SK-N-SH (cell line): ENCODE data around the gene RPP25.
"Not testable (repeated sequence)": the region's sequence is repeated elsewhere in the genome, so short reads cannot be mapped to it uniquely, and the experiment has no call there.

ENCODE experiments used
- CTCF ChIP-seq: fragments of 200-600 bp; sonication (generic); IDR thresholded peaks from 2 replicates; pipeline ENCODE4 v1.6.1; 2017; ENCODE audit warnings: antibody characterized with exemption, mild to moderate bottlenecking, moderate library complexity
- ELF1 ChIP-seq: IDR thresholded peaks from 2 replicates; pipeline ENCODE4 v1.4.0; 2012
- EZH2phosphoT487 ChIP-seq: fragments of 200-600 bp; sonication (generic); IDR thresholded peaks from 2 replicates; pipeline ENCODE4 v1.6.1; 2017; ENCODE audit warnings: low read depth, mixed run types, mild to moderate bottlenecking, antibody characterized with exemption, moderate library complexity, borderline replicate concordance
- GATA2 ChIP-seq: sonication (generic); formaldehyde crosslinking; IDR thresholded peaks from 2 replicates; pipeline ENCODE4 v1.5.0; 2020; ENCODE audit warnings: mild to moderate bottlenecking, missing genetic modification reagents
- MAX ChIP-seq: IDR thresholded peaks from 2 replicates; pipeline ENCODE4 v1.4.0; 2012; ENCODE audit warnings: low read depth
- REST ChIP-seq: IDR thresholded peaks from 2 replicates; pipeline ENCODE4 v1.6.1; 2012; ENCODE audit warnings: mild to moderate bottlenecking, low read depth, low read length, moderate library complexity
- SIN3A ChIP-seq: IDR thresholded peaks from 2 replicates; pipeline ENCODE4 v1.6.1; 2012; ENCODE audit warnings: low read depth, mild to moderate bottlenecking, low read length, moderate library complexity, borderline replicate concordance
- ZBTB33 ChIP-seq: IDR thresholded peaks from 2 replicates; pipeline ENCODE4 v1.4.0; 2012; ENCODE audit warnings: low read depth, borderline replicate concordance

- not testable (repeated sequence) for TF ChIP-seq MAX, REST, CTCF, ELF1, EZH2phosphoT487, GATA2, SIN3A, ZBTB33
These were observed 21.4 kb downstream of the RPP25 start for GRCh38 chr15:74935193-74935592.
